Measurements from ENCODE around the gene POLR3H.

DNA sequence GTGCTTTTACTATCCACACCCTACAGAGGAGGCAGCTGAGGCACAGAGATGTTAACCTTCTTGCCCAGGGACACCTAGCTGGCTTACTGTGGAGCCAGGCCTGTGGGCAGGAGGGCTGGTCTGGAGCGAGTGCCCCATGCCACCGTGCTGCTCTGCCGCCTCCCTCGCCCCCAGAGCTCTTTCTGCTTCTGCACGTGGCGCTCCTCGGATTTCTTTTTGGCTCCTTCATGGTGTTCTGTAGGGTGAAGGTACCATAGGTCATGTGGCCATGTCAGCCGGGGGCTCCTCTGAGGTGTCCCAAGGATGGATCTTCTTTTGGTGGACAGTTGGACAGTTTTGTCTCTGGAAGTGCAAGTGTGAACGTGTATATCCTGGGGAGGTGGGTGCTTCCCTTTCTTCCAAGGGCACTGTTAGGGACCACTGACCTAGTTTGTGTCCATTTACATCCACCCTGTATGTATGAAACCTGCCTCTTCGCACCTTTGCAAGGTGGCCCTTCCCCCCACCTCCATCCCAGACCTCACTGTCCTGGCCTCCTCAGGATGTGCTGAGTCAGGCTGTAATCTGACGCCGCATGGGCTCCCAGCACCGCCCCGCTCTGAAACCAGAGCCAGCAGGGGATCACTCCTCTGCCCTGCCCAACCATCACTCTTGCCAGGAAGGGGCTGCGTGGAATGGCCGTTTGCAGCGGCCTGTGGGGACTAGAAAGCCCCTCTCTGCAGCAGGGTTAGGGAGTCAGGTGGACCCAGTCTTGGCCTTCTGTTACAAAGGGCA lies 31.7 kb downstream of the POLR3H start:
- TF ChIP-seq POLR2AphosphoS5 (IDR thresholded peaks at IDR 0.05; ENCODE audit: borderline replicate concordance, low read depth, low read length) (no peak), EZH2 (IDR thresholded peaks at IDR 0.05) (no peak), FOXP2 (optimal IDR thresholded peaks at IDR 0.05; ENCODE audit: control extremely low read depth, extremely low read length, insufficient read depth) (no peak)
